ENCODE measurements around the gene RASGRP2.

RASGRP2 gene

GRCh38 chr11:64718084-64718779 lies 25.7 kb downstream of the RASGRP2 start:
- Histone ChIP-seq H3K9ac (ENCODE audit: low read length) (no peak overlapping the region), H3K4me1 (ENCODE audit: control insufficient read depth, insufficient read depth, low read length) (no peaks in the 10 kb centered on the region), H3K36me3 (ENCODE audit: control insufficient read depth, insufficient read depth, low read length) (no peaks in the 10 kb centered on the region), H3K9me3 (ENCODE audit: control insufficient read depth, low read length) (no peaks in the 10 kb centered on the region), H3K27me3 (ENCODE audit: control insufficient read depth, insufficient read depth, low read length) (peaks cover 88% of the 10 kb centered on the region), H3K4me3 (ENCODE audit: low read length) (no peak overlapping the region)

DNA sequence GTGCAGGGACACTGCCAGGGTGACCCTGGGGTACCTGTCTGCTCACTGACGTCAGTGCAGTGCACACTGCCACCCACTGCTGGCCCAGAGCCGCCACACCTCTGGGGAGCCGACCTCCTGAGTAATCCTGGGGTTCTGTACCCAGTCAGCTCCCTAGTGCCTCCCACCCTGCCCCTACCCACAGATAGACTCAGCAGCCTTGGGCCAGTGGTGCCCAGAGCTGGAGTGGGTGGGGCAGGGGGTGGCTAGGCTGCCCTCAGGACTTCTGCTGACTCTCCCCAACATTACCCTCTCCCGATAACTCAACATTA lies 26.7 kb downstream of the RASGRP2 start:
- Histone ChIP-seq H3K9ac (ENCODE audit: low read length) (no peak overlapping the region), H3K36me3 (ENCODE audit: control insufficient read depth, insufficient read depth, low read length) (no peaks in the 10 kb centered on the region), H3K27me3 (ENCODE audit: control insufficient read depth, insufficient read depth, low read length) (peaks cover 94% of the 10 kb centered on the region), H3K4me1 (ENCODE audit: control insufficient read depth, insufficient read depth, low read length) (no peaks in the 10 kb centered on the region), H3K4me3 (ENCODE audit: low read length) (no peak overlapping the region), H3K9me3 (ENCODE audit: control insufficient read depth, low read length) (no peaks in the 10 kb centered on the region)

DNA sequence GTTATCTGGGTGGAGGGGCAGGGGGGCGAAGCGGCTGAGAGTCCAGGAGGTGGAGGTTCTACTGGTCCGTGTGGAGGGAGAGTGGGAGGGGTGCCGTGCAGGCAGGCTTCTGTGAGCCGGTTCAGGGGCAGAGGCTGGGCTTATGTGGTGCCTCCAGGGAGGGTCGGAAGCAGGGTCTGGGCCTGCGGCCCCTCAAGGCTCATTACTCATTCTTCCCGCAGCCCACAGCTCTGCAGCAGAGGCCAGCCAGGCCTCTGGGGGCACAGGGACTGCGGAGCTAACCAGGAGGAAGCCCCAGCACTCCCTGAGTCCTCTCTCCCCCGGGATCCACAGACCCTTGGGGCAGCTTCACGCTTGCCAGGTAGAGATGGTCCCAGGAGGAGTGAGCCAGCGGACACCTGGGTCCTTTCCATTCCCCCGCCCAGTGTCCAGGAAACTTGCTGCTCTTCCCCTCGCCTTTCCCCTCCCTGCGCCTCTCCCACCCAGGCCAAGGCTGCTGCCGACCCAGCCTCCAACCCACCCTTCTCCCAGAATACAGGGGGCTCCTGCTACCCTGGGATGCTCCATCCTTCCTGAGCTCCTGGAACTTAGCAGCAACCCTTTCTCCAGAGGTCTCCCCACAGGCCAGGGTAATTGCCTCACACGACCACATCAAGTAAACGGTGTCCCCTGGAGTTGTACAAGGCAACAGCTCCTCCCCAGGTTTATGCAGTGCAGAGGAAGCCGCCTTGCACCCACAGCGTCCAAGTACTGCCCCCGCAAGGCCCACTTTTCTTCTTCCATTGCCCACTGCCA lies 27.3 kb downstream of the RASGRP2 start:
- Histone ChIP-seq H3K4me3 (ENCODE audit: low read length) (no peak overlapping the region), H3K9ac (ENCODE audit: low read length) (no peak overlapping the region), H3K9me3 (ENCODE audit: control insufficient read depth, low read length) (no peaks in the 10 kb centered on the region), H3K36me3 (ENCODE audit: control insufficient read depth, insufficient read depth, low read length) (no peaks in the 10 kb centered on the region), H3K27me3 (ENCODE audit: control insufficient read depth, insufficient read depth, low read length) (peaks cover 94% of the 10 kb centered on the region), H3K4me1 (ENCODE audit: control insufficient read depth, insufficient read depth, low read length) (no peaks in the 10 kb centered on the region)

DNA sequence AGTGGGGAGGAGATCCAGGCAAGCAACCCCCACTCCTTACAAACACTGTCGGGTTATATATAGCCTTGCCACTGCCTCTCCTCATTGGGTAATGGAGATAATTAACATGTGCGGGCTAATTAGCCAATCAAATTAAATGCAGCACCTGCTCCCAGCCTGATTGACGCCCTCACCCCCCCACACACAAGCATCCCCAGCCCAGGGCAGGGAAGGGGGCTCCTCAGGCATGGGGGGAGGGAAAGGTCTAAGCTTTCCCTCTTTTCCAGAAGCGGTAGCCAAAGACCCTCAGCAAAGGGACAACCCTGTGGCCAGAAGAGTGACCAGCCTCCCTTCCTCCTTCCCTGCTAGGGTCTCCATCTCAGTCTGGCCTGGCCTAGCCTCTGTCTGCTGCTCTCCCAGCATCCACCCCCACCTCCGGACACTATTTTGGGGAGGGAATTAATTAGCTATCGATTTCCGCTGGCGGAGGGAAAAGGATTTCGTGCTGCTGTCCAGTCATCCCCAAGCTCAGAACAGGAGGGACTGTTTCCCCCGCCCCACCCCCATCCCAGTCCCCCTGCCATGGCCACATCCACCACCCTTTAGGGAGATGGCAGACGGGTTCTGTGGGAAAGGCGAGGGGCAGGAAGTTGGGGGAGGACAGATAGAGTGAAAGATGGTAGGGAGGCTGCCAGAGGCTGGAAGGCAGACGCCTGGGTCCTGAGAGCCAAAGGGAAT lies 28.0 kb downstream of the RASGRP2 start:
- Histone ChIP-seq H3K9me3 (ENCODE audit: control insufficient read depth, low read length) (no peaks in the 10 kb centered on the region), H3K36me3 (ENCODE audit: control insufficient read depth, insufficient read depth, low read length) (no peaks in the 10 kb centered on the region), H3K9ac (ENCODE audit: low read length) (no peak overlapping the region), H3K4me1 (ENCODE audit: control insufficient read depth, insufficient read depth, low read length) (peaks cover 4% of the 10 kb centered on the region), H3K27me3 (ENCODE audit: control insufficient read depth, insufficient read depth, low read length) (peaks cover 94% of the 10 kb centered on the region), H3K4me3 (ENCODE audit: low read length) (no peak overlapping the region)

- Histone ChIP-seq H3K4me1 (ENCODE audit: control insufficient read depth, insufficient read depth, low read length) (peaks cover 5% of the 10 kb centered on the region), H3K9ac (ENCODE audit: low read length) (no peak overlapping the region), H3K27me3 (ENCODE audit: control insufficient read depth, insufficient read depth, low read length) (peaks cover 96% of the 10 kb centered on the region), H3K4me3 (ENCODE audit: low read length) (no peak overlapping the region), H3K9me3 (ENCODE audit: control insufficient read depth, low read length) (no peaks in the 10 kb centered on the region), H3K36me3 (ENCODE audit: control insufficient read depth, insufficient read depth, low read length) (no peaks in the 10 kb centered on the region)
These were observed 28.8 kb downstream of the RASGRP2 start for GRCh38 chr11:64715110-64715509.

GRCh38 chr11:64714666-64715065 lies 29.3 kb downstream of the RASGRP2 start:
- H3K36me3 ChIP-seq (ENCODE audit: control insufficient read depth, insufficient read depth, low read length): no peaks in the 10 kb centered on the region
- H3K4me3 ChIP-seq (ENCODE audit: low read length): no peak overlapping the region
- H3K4me1 ChIP-seq (ENCODE audit: control insufficient read depth, insufficient read depth, low read length): peaks cover 5% of the 10 kb centered on the region
- H3K27me3 ChIP-seq (ENCODE audit: control insufficient read depth, insufficient read depth, low read length): peaks cover 96% of the 10 kb centered on the region
- H3K9me3 ChIP-seq (ENCODE audit: control insufficient read depth, low read length): no peaks in the 10 kb centered on the region
- H3K9ac ChIP-seq (ENCODE audit: low read length): no peak overlapping the region

- no peaks in the 10 kb centered on the region for H3K36me3 ChIP-seq (ENCODE audit: control insufficient read depth, insufficient read depth, low read length)
- no peak overlapping the region for H3K4me3 ChIP-seq (ENCODE audit: low read length)
- peaks cover 5% of the 10 kb centered on the region for H3K4me1 ChIP-seq (ENCODE audit: control insufficient read depth, insufficient read depth, low read length)
- H3K27me3 ChIP-seq (ENCODE audit: control insufficient read depth, insufficient read depth, low read length): peaks cover 95% of the 10 kb centered on the region
- H3K9me3 ChIP-seq (ENCODE audit: control insufficient read depth, low read length): no peaks in the 10 kb centered on the region
- no peak overlapping the region for H3K9ac ChIP-seq (ENCODE audit: low read length)
These were observed 30.1 kb downstream of the RASGRP2 start for GRCh38 chr11:64713781-64714363.

DNA sequence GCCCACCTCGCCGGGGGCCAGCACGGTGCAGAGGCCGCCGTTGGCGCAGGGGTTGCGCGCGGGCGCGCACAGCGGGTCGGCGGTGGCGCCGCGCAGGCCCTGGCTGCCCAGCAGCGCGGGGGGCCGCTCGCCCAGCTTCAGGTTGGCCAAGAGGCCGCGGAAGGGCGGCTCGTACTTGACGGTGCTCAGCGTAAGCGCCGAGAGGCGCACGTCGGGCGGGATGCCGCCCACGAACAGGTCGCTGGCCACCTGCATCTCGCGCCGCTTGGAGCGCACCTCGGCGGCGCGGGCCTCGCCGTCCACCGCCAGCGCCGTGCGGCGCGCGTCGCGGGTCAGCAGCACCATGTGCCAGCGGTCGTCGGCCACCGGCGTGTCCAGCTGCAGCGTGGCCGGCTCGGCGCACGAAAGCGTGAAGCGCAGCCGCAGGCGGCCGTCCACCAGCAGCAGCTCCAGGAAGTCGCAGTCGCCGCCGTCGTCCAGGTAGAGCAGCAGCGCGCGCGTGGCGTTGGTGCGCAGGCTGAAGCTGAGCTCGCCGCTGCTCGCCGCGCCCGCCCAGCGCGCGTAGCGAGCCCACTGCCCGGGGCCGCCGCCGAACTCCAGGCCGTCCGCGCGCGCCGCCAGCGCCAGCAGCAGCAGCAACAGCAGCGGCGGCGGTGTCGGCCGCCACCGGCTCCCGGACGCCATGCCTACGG lies 30.8 kb downstream of the RASGRP2 start:
- Histone ChIP-seq H3K4me3 (ENCODE audit: low read length) (no peak overlapping the region), H3K27me3 (ENCODE audit: control insufficient read depth, insufficient read depth, low read length) (peaks cover 94% of the 10 kb centered on the region), H3K36me3 (ENCODE audit: control insufficient read depth, insufficient read depth, low read length) (no peaks in the 10 kb centered on the region), H3K9ac (ENCODE audit: low read length) (no peak overlapping the region), H3K9me3 (ENCODE audit: control insufficient read depth, low read length) (no peaks in the 10 kb centered on the region), H3K4me1 (ENCODE audit: control insufficient read depth, insufficient read depth, low read length) (peaks cover 5% of the 10 kb centered on the region)

DNA sequence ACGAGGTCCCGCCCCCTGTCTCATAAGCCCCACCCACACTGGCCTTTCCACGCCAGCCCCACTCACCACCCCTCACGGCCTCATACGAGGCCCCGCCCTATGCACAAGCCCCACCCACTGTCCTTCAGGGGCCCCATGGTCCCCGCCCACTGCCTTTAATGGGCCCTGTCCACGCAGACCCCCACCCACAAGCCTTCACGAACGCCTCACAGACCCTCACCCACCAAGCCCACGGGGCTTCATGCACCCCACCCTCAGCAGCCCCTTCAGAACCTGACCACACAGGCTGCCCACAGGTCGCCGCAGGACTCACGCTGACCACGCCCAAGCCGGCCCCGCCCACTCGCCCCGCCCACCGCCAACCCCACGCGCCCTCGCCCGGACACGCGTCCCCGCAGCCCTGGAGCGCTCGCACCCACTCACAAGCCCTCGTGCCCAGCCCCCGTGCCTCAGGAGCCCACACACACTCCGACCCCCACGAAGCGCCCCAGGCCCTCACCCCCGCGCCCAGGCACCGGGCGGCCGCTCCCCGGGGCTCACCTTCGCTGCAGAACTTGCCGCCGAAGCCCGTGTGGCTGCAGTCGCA lies 31.4 kb downstream of the RASGRP2 start:
- peaks cover 88% of the 10 kb centered on the region for H3K27me3 ChIP-seq (ENCODE audit: control insufficient read depth, insufficient read depth, low read length)
- no peak overlapping the region for H3K9ac ChIP-seq (ENCODE audit: low read length)
- H3K36me3 ChIP-seq (ENCODE audit: control insufficient read depth, insufficient read depth, low read length): no peaks in the 10 kb centered on the region
- peaks cover 5% of the 10 kb centered on the region for H3K4me1 ChIP-seq (ENCODE audit: control insufficient read depth, insufficient read depth, low read length)
- H3K9me3 ChIP-seq (ENCODE audit: control insufficient read depth, low read length): no peaks in the 10 kb centered on the region
- no peak overlapping the region for H3K4me3 ChIP-seq (ENCODE audit: low read length)

GRCh38 chr11:64711956-64712362 lies 32.0 kb downstream of the RASGRP2 start:
- no peak overlapping the region for H3K9ac ChIP-seq (ENCODE audit: low read length)
- H3K27me3 ChIP-seq (ENCODE audit: control insufficient read depth, insufficient read depth, low read length): peaks cover 82% of the 10 kb centered on the region

GRCh38 chr11:64711138-64711955 lies 32.6 kb downstream of the RASGRP2 start:
- Histone ChIP-seq H3K36me3 (ENCODE audit: control insufficient read depth, insufficient read depth, low read length) (no peaks in the 10 kb centered on the region), H3K27me3 (ENCODE audit: control insufficient read depth, insufficient read depth, low read length) (peaks cover 76% of the 10 kb centered on the region), H3K9me3 (ENCODE audit: control insufficient read depth, low read length) (no peaks in the 10 kb centered on the region), H3K9ac (ENCODE audit: low read length) (no peak overlapping the region), H3K4me1 (ENCODE audit: control insufficient read depth, insufficient read depth, low read length) (peaks cover 5% of the 10 kb centered on the region), H3K4me3 (ENCODE audit: low read length) (no peak overlapping the region)

More at GRCh38 chr11:64711956-64712362, 32.0 kb downstream of the RASGRP2 start:
- H3K4me1 ChIP-seq (ENCODE audit: control insufficient read depth, insufficient read depth, low read length): peaks cover 5% of the 10 kb centered on the region
- H3K36me3 ChIP-seq (ENCODE audit: control insufficient read depth, insufficient read depth, low read length): no peaks in the 10 kb centered on the region
- H3K9me3 ChIP-seq (ENCODE audit: control insufficient read depth, low read length): no peaks in the 10 kb centered on the region
- no peak overlapping the region for H3K4me3 ChIP-seq (ENCODE audit: low read length)
